Embryonic facial prominence (tissue), 1 donor: ENCODE measurements around the gene GFAP.

Experiments used
- DNase-seq: peaks from one replicate; pipeline ENCODE4 v3.0.0-alpha.2; 2016; ENCODE audit errors: extremely low spot score

GFAP gene

GRCh38 chr17:44932096-44932786 is 16.9 kb upstream of the GFAP start:
- no peak for DNase-seq

GRCh38 chr17:44931376-44931775 is 16.1 kb upstream of the GFAP start:
- no peak for DNase-seq

- no peak for DNase-seq
Observed at GRCh38 chr17:44930667-44931066, 15.4 kb upstream of the GFAP start.

GRCh38 chr17:44928950-44929720 is 13.8 kb upstream of the GFAP start:
- no peak for DNase-seq

GRCh38 chr17:44928136-44928535 is 12.8 kb upstream of the GFAP start:
- no peak for DNase-seq

GRCh38 chr17:44927696-44928095 is 12.4 kb upstream of the GFAP start:
- no peak for DNase-seq

GRCh38 chr17:44926821-44927525 is 11.7 kb upstream of the GFAP start:
- no peak for DNase-seq

GRCh38 chr17:44925731-44926697 is 10.7 kb upstream of the GFAP start:
- DNase-seq: no peak

- no peak for DNase-seq
Observed at GRCh38 chr17:44924107-44924544, 8.8 kb upstream of the GFAP start.

GRCh38 chr17:44922746-44923470 is 7.6 kb upstream of the GFAP start:
- DNase-seq: no peak

GRCh38 chr17:44922136-44922535 is 6.8 kb upstream of the GFAP start:
- no peak for DNase-seq

GRCh38 chr17:44921122-44921882 is 6.0 kb upstream of the GFAP start:
- DNase-seq: no peak

GRCh38 chr17:44920565-44920940 is 5.3 kb upstream of the GFAP start:
- DNase-seq: no peak

GRCh38 chr17:44919885-44920564 is 4.7 kb upstream of the GFAP start:
- DNase-seq: peak; percentile 46

- DNase-seq: no peak
Observed at GRCh38 chr17:44919411-44919810, 4.1 kb upstream of the GFAP start.

- no peak for DNase-seq
Observed at GRCh38 chr17:44918006-44918405, 2.7 kb upstream of the GFAP start.

- DNase-seq: no peak
Observed at GRCh38 chr17:44917456-44917855, 2.2 kb upstream of the GFAP start.

- no peak for DNase-seq
Observed at GRCh38 chr17:44916781-44917241, 1.5 kb upstream of the GFAP start.
